ENCODE measurements around the gene IGFBP6. TPM values are rescaled to one million over a fixed set of nuclear protein-coding genes. Genes with fewer than 3 reads are reported as not detected.
A peak's percentile ranks its signal among the peaks of the same experiment; 100 is the strongest.

The IGFBP6 gene
- total and polyA plus RNA-seq, 12 donors: 27.0 to 182 (median 41.0) TPM

- Histone ChIP-seq H3K36me3 (peaks cover 0 to 24% (median 0%) of the 10 kb centered on the region in 9 donors), H3K27ac (peak within 1 kb of the TSS; percentile 95 to 100 (median 100)), H3K27me3 (peaks cover 0 to 5% (median 0%) of the 10 kb centered on the region in 7 donors), H3K9me3 (no peaks in the 10 kb centered on the region), H3K4me3 (peak within 1 kb of the TSS; percentile 61 to 92 (median 75)), H3K4me1 (peaks cover 42 to 91% (median 84%) of the 10 kb centered on the region in 9 donors)
- intact Hi-C loops (cut with DNase I): loop anchor here in 2 of 10 donors (5.0 kb wide), 1 partner anchor 42 kb away; the partner anchor contains the start of gene EIF4B (in 2 of the 2)
- 5 to 7% methylated on average over 18 to 20 of the region's 20 CpGs for WGBS, 2 donors
- no peak for TF ChIP-seq CTCF (IDR thresholded peaks at IDR 0.05)
- DNase-seq (peak; percentile 84 to 91), ATAC-seq (peak; percentile 6 to 43 (median 29))
Observed at GRCh38 chr12:53049571-53050318, 47.7 kb upstream of the IGFBP6 start, which contains the start of gene TNS2. Gene TNS2 (plus strand): TSS chr12:53050065. CDS start chr12:53050186, 121 bp downstream.

- intact Hi-C loops (cut with DNase I): no loop called here
- Histone ChIP-seq H3K27ac (peak overlapping the region; percentile 95 to 100 (median 100)), H3K27me3 (peaks cover 0 to 5% (median 0%) of the 10 kb centered on the region in 7 donors), H3K36me3 (peaks cover 0 to 32% (median 7%) of the 10 kb centered on the region in 9 donors), H3K9me3 (no peaks in the 10 kb centered on the region), H3K4me3 (peak overlapping the region; percentile 61 to 92 (median 75)), H3K4me1 (peaks cover 43 to 91% (median 82%) of the 10 kb centered on the region in 9 donors)
- 32 to 33% methylated on average over 2 of the region's 2 CpGs for WGBS, 2 donors
- no peak for TF ChIP-seq CTCF (IDR thresholded peaks at IDR 0.05)
- ATAC-seq (no peak), DNase-seq (no peak)
Observed at GRCh38 chr12:53050426-53051057, 46.9 kb upstream of the IGFBP6 start.

- Histone ChIP-seq H3K27ac (peak overlapping the region; percentile 95 to 100 (median 100)), H3K27me3 (peaks cover 0 to under 1% (median 0%) of the 10 kb centered on the region in 7 donors), H3K36me3 (peaks cover 0 to 39% (median 14%) of the 10 kb centered on the region in 9 donors), H3K4me3 (peak overlapping the region; percentile 61 to 92 (median 75)), H3K9me3 (no peaks in the 10 kb centered on the region), H3K4me1 (peaks cover 40 to 91% (median 81%) of the 10 kb centered on the region in 9 donors)
- intact Hi-C loops (cut with DNase I): no loop called here
- 12 to 15% methylated on average over 11 of the region's 11 CpGs for WGBS, 2 donors
- DNase-seq (peak; percentile 73 to 75), ATAC-seq (peak in 5 of 8 donors; percentile 2 to 23 (median 5))
- peak in 7 of 9 donors; percentile 8 to 37 (median 28) for TF ChIP-seq CTCF (IDR thresholded peaks at IDR 0.05)
Observed at GRCh38 chr12:53051058-53051880, 46.2 kb upstream of the IGFBP6 start.

Data from heart right ventricle (tissue), 16 donors.